Measurements from ENCODE around the gene NRBF2.

DNA sequence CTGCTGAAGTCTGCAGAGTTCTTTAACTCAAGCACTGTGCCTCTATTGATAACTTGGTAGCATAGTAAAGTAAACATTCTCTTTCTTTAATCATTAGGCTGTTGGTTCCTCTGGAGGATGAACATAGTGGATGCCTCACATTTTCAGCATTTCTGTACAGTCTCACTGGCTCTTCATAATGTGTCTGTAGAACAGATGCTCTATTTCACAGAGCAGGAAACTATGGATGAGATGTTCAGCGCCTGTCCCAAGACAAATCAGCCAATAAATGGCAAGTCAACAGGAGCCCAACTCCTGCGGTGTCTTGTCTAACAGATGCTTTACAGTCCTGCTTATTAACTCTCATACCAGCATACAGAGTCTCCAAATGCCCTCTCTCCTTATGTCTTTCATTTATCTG, 36.5 kb downstream of the NRBF2 start:
- TF ChIP-seq, protein P1, sequence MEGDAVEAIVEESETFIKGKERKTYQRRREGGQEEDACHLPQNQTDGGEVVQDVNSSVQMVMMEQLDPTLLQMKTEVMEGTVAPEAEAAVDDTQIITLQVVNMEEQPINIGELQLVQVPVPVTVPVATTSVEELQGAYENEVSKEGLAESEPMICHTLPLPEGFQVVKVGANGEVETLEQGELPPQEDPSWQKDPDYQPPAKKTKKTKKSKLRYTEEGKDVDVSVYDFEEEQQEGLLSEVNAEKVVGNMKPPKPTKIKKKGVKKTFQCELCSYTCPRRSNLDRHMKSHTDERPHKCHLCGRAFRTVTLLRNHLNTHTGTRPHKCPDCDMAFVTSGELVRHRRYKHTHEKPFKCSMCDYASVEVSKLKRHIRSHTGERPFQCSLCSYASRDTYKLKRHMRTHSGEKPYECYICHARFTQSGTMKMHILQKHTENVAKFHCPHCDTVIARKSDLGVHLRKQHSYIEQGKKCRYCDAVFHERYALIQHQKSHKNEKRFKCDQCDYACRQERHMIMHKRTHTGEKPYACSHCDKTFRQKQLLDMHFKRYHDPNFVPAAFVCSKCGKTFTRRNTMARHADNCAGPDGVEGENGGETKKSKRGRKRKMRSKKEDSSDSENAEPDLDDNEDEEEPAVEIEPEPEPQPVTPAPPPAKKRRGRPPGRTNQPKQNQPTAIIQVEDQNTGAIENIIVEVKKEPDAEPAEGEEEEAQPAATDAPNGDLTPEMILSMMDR (IDR thresholded peaks at IDR 0.05; ENCODE audit: poor library complexity) = no peak
- TF ChIP-seq EZH2phosphoT487 (IDR thresholded peaks at IDR 0.05; ENCODE audit: low read depth, severe bottlenecking, unreplicated experiment) = no peak
- TF ChIP-seq EZH2 (IDR thresholded peaks at IDR 0.05; ENCODE audit: borderline replicate concordance) = no peak
